HG02852 (cell line): ENCODE data around the gene EDNRA.
A peak's percentile ranks its signal among the peaks of the same experiment; 100 is the strongest.

Source experiments
- ATAC-seq: cut with Tn5 transposase; IDR thresholded peaks from one replicate; pipeline ENCODE4 v1.9.1; 2021; ENCODE audit warnings: mild to moderate bottlenecking, moderate library complexity; ENCODE audit not compliant: unreplicated experiment

Gene EDNRA

DNA sequence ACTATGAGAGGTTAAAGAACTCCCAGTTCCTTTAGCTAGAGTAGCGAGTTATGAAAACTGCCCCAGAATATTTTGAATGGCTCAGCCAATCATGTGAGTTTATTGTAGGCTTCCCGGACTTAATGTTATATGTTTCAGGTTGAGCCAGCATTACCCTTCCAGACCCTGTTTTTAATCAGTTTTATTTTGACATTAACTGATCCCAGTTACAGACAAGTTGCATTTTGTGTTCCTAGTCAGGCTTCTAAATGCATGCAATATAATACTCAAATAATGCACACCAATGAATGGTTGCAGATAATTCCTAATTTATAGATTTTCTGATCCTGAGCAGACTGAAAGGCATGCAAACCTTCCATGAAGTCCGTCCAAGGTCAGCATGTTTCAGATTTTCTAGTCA, 57.8 kb downstream of the EDNRA start:
- ATAC-seq: no peak

- no peak for ATAC-seq
Measured at GRCh38 chr4:147539959-147540358, 59.1 kb downstream of the EDNRA start.

DNA sequence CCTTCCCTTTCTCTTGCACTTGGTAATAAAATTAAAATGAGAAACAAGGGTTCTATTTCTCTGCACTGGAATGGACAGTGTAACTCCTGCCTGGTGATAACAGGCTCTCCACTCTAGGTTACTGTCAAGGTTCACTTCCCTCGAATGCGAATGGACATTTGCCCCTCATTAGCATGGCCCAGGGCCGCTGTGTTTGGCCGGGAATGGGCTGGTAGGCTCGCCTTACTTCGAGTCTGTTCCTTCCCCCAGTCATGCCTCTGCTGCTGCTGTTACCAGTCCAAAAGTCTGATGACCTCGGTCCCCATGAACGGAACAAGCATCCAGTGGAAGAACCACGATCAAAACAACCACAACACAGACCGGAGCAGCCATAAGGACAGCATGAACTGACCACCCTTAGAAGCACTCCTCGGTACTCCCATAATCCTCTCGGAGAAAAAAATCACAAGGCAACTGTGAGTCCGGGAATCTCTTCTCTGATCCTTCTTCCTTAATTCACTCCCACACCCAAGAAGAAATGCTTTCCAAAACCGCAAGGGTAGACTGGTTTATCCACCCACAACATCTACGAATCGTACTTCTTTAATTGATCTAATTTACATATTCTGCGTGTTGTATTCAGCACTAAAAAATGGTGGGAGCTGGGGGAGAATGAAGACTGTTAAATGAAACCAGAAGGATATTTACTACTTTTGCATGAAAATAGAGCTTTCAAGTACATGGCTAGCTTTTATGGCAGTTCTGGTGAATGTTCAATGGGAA, 61.5 kb downstream of the EDNRA start:
- ATAC-seq: no peak

DNA sequence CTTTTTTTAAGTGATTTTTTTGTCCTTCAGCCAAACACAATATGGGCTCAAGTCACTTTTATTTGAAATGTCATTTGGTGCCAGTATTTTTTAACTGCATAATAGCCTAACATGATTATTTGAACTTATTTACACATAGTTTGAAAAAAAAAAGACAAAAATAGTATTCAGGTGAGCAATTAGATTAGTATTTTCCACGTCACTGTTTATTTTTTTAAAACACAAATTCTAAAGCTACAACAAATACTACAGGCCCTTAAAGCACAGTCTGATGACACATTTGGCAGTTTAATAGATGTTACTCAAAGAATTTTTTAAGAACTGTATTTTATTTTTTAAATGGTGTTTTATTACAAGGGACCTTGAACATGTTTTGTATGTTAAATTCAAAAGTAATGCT, 62.1 kb downstream of the EDNRA start:
- no peak for ATAC-seq

GRCh38 chr4:147546349-147546748, 65.5 kb downstream of the EDNRA start:
- ATAC-seq: no peak

- peak; percentile 60 for ATAC-seq
Measured at GRCh38 chr4:147547314-147548056, 66.6 kb downstream of the EDNRA start.

DNA sequence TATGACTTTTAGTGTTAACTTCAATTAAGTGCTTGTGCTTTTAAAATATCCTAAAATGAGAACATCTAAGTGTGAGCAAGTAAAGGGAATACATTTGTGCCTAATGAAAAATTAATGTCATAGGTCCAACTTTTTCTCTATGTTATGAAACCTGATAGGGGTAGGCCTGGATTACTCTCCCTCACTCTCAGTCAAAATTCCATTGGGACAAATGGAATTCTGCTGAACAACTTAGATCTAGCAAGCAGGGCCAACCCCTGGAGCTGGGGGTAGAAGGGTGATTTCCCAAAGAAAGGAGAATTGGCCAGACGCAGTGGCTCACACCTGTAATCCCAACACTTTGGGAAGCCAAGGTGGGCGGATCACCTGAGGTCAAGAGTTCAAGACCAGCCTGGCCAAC, 67.4 kb downstream of the EDNRA start:
- no peak for ATAC-seq

DNA sequence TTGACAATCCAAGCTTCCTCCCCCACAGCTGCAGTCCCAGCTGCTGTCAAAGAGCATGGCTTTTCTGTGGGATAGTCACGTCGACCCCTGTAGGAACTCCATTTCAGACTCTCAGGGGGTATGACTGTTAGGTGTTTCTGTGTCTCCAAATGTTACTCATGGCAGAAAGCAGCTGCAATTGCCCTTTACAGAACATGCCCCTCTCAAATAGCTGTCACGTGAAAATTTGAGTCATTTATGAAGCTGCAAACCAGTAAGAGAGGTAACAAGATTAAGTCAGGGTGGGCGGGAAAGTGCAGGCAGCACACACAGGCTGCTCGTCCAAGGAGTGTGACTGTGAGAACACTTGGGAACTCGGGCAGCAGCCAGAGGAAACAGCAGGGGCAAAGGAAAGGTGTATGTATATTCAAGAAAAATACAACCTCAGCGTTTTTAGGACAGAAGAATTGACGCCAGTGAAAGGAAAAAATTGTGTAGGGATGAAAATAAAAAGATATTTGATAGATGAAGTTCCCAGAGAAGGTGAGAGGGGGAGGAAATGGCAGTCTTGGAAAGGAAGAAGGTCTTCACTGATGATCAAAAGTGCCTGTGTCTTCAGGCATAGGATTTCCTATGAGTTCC, 69.8 kb downstream of the EDNRA start:
- peak; percentile 69 for ATAC-seq

- ATAC-seq: no peak
Measured at GRCh38 chr4:147560625-147561024, 79.7 kb downstream of the EDNRA start.

GRCh38 chr4:147566762-147567161, 85.9 kb downstream of the EDNRA start:
- no peak for ATAC-seq

DNA sequence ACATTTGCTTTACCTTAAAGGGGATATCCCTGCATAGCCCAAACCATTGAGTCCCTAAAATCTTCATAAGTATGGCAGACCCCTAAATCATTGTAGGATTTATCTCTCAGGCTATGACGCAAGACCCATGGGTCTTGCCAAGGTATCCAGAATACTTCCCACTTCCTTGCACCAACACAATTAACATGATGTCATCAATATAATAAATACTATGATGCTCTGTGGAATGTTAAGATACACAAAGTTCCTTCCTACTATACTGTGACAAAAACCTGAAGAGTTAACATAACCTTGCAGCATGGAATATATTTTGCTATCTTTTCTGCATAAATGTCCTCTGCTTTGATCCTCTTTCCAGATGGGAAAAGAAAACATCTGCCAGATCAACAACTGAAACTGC, 86.4 kb downstream of the EDNRA start:
- no peak for ATAC-seq

GRCh38 chr4:147570616-147571015, 89.7 kb downstream of the EDNRA start:
- ATAC-seq: no peak

GRCh38 chr4:147571036-147571770, 90.3 kb downstream of the EDNRA start:
- ATAC-seq: no peak

DNA sequence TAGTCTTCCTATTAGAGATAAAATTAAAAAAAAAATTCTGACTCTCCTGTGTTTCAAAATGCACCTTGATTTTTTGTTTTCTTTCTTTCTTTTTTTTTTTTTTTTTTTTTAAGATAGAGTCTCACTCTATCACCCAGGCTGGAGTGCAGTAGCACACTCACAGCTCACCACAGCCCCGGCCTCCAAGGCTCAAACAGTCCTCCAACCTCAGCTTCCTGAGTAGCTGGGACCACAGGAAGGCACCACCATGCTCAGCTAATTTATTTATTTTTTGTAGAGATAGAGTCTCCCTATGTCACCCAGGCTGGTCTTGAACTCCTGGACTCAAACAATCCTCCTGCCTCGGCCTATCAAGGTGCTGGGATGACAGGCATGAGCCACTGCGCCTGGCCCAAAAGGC, 95.2 kb downstream of the EDNRA start:
- ATAC-seq: no peak

- no peak for ATAC-seq
Measured at GRCh38 chr4:147578051-147578476, 97.2 kb downstream of the EDNRA start.

DNA sequence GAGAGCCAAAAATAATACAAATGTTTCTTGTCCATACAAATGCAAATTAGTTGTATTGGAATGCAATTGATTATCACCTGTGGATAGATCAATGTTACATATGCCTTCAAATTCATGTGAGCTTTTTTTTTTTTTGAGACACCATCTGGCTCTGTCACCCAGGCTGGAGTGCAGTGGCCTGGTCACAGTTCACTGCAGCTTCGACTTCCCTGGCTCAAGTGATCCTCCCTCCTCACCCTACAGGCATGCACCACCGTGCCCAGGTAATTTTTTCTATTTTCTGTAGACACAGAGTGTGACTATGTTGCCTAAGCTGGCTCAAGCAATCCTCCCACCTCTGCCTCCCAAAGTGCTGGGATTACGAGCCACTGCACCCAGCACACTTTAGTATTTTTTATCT, 97.7 kb downstream of the EDNRA start:
- ATAC-seq: no peak

DNA sequence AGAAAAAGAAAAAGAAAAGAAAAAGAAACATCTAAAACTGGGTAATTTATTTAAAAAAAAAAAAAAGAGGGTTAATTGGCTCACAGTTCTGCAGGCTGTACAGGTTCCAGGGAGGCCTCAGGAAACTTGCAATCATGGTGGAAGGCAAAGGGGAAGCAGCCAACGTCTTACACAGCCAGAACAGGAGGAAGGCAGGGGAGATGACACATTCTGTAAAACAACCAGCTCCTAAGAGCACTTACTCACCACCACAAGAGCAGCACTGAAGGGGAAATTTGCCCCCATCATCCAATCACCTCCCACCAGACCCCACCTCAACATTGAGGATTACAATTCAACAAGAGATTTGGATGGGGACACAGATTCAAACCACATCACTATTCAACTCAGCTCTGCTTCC, 99.5 kb downstream of the EDNRA start:
- no peak for ATAC-seq

DNA sequence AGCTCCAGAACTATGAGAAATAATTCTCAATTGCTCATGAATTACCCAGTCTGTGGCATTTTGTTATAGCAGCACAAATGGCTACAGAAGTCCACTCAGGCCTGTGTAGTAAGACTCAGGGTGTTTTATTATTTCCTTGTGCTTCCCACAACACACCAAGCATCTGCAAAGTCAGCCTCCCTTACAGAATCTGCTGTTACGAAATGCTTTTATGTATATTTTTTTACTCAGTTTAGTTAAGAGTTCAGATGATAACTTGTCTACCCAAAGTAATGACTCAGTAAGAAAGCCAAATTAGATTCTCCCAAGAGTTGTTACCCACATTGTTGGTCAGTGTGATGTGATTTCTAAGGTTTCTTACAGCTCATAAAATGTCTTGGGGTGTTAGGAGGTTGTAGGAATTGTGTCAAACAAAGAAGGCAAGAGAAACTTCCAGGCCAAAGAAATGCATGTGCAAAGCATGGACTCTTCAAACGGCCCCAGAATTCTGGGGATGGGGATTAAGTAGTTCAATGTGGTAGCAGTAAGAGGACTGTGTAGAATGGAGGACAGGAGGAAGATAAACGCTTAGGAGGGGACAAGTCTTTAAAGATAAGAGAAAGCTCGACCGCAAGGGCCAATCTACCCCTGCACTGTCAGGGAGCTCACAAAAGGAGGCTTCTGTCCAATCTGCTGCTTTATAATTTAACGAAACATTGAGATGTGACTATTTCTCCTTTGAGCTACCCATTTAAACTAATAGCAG, 100.9 kb downstream of the EDNRA start:
- no peak for ATAC-seq

GRCh38 chr4:147582386-147583060, 101.6 kb downstream of the EDNRA start:
- ATAC-seq: no peak

- no peak for ATAC-seq
Measured at GRCh38 chr4:147583876-147584275, 103.0 kb downstream of the EDNRA start.
